GM12892 (cell line): Measurements from ENCODE around the gene NRL.

ENCODE experiments used
- DNase-seq: peaks from one replicate; pipeline ENCODE4 v3.0.0; 2011; ENCODE audit not compliant: insufficient read length
- FAIRE-seq: peaks from 2 replicates; lab custom pipeline; 2011; peaks lifted over from hg19 to GRCh38; lab: Jason Lieb, UNC
- POLR2A ChIP-seq: IDR thresholded peaks from 2 replicates; pipeline ENCODE4 v1.6.1; 2011; ENCODE audit warnings: low read depth, low read length, control low read depth
- POLR2AphosphoS5 ChIP-seq: IDR thresholded peaks from 2 replicates; pipeline ENCODE4 v1.6.1; 2011; ENCODE audit warnings: low read depth, low read length, control low read depth
- TAF1 ChIP-seq: IDR thresholded peaks from 2 replicates; pipeline ENCODE4 v1.6.1; 2011; ENCODE audit warnings: low read depth, mild to moderate bottlenecking, control low read depth, low read length, borderline replicate concordance

NRL gene

GRCh38 chr14:24141097-24141880, 26.5 kb upstream of the NRL start, which contains the start of gene EMC9:
EMC9 (minus strand) TSS chr14:24141591; CDS start chr14:24141304, 287 bp downstream.
- FAIRE-seq (peak; percentile 95), DNase-seq (peak; percentile 96)
- TF ChIP-seq POLR2A (peak; percentile 90), TAF1 (peak; percentile 82; the same call in 1 of the 2 replicates), POLR2AphosphoS5 (peak; percentile 86)

DNA sequence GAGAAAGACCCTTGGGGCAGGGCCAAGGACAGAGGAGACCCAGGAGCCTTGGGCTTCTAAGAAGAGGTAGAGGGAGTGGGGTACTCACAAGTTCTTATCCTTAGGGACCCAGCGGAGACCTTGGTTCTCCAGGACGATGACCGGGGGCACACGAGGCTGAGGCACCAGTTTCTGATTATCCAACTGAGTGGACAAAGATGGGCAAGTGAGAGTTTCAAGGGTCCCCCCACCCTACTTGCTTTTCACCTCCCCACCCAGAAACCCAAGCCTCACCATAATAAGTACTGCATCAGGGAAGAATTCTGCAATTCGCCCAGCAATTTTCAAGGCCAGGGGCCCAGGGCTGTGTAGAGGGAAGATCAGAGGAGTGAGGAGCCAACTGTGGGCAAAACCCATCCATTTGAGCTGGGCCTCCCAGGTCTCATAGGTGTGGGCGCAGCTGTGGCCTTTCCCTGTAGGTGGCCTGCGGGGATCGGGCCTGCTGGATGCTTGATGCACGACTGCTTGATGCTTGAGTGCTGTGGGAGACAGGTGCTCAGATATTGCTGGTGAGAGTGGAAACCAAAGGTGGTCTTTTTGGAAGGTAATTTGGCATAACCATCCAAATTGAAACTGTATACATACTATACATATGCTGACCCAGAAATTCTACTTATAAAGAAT, 24.7 kb upstream of the NRL start:
- FAIRE-seq (no peak), DNase-seq (no peak)

DNA sequence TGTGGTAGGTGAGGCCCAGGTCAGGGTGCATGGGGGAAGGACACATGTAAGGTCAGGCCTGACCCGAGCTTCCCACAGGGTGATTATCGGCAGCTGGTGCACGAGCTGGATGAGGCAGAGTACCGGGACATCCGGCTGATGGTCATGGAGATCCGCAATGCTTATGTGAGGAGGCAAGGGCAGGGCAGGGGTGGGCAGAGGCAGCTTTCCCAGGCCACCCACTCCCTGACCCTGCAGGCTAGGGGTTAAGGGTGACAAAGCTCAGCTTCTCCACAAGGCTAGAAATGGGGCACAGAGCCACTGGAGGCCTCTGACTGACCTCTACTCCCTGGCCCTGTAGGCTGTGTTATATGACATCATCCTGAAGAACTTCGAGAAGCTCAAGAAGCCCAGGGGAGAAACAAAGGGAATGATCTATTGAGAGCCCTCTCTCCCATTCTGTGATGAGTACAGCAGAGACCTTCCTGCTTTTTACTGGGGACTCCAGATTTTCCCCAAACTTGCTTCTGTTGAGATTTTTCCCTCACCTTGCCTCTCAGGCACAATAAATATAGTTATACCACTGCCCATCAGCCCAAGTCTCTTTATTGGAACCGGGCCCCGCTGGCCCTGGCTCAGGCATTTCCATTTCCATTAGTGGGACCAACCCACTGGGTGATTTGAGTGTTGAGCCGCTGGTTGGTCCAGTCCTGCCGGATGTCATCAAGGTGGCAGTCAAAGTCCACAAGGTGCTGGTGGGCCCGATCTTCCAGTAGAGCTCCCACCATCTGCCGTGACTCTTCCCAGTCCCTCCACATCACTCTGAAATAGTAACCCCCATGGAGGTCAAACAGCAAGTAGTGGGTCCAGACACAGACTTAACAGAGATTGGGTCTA, 23.9 kb upstream of the NRL start:
- FAIRE-seq (no peak), DNase-seq (no peak)
- TF ChIP-seq TAF1: no peak
- TF ChIP-seq POLR2AphosphoS5: no peak
- TF ChIP-seq POLR2A: no peak

More for the DNA sequence above, 24.7 kb upstream of the NRL start:
- TF ChIP-seq TAF1 (no peak), POLR2AphosphoS5 (peak; percentile 51; the same call in 1 of the 2 replicates), POLR2A (peak; percentile 32; the same call in 1 of the 2 replicates)

DNA sequence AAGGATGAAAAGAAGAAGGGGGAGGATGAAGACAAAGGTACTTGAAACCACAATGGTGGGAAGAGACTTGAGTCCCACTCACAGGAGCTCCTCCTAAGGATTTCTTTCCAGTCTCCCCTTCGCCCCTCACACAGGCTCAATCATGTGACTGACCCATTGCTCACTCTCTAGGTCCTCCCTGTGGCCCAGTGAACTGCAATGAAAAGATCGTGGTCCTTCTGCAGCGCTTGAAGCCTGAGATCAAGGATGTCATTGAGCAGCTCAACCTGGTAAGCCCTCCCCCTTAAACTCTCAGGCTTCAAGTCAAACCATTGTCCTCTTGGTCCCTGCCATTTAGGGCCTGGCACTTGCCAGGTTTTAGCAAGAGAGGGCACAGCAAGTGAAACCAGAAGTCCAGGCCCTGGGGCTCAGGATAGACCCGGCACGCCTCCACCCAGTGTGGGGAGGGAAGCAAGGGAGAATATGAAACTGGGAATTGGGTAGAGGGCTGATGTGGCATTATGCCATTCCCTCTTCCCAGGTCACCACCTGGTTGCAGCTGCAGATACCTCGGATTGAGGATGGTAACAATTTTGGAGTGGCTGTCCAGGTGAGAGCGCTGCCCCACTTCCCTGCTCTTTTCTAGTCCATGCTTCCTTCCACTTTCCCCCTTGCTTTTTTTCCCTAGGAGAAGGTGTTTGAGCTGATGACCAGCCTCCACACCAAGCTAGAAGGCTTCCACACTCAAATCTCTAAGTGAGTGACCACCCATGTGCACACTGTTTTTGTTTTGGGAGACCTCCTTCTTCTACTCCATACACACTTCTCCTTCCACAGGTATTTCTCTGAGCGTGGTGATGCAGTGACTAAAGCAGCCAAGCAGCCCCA, 23.0 kb upstream of the NRL start:
- TF ChIP-seq TAF1 (no peak), POLR2AphosphoS5 (peak; percentile 49; the same call in 1 of the 2 replicates)
- no peak for DNase-seq
- FAIRE-seq: no peak

- TF ChIP-seq POLR2A (no peak), TAF1 (no peak), POLR2AphosphoS5 (no peak; the same call in 1 of the 2 replicates)
- FAIRE-seq (no peak), DNase-seq (no peak)
These were observed 22.2 kb upstream of the NRL start for GRCh38 chr14:24136684-24137528.

- FAIRE-seq (peak; percentile 97), DNase-seq (peak; percentile 94)
- TF ChIP-seq POLR2AphosphoS5 (peak; percentile 68), POLR2A (peak; percentile 78), TAF1 (no peak)
These were observed 21.3 kb upstream of the NRL start, which contains the start of gene PSME1 for GRCh38 chr14:24135834-24136683. PSME1 (plus strand) TSS chr14:24136194; CDS start chr14:24136263, 69 bp downstream.

- FAIRE-seq (no peak), DNase-seq (no peak)
- TF ChIP-seq TAF1 (no peak), POLR2A (no peak), POLR2AphosphoS5 (no peak)
These were observed 20.8 kb upstream of the NRL start for GRCh38 chr14:24135584-24135833.

GRCh38 chr14:24133735-24134134, 19.0 kb upstream of the NRL start:
- DNase-seq: no peak
- FAIRE-seq: no peak
- TF ChIP-seq TAF1: no peak
- TF ChIP-seq POLR2A: no peak
- TF ChIP-seq POLR2AphosphoS5: no peak

DNA sequence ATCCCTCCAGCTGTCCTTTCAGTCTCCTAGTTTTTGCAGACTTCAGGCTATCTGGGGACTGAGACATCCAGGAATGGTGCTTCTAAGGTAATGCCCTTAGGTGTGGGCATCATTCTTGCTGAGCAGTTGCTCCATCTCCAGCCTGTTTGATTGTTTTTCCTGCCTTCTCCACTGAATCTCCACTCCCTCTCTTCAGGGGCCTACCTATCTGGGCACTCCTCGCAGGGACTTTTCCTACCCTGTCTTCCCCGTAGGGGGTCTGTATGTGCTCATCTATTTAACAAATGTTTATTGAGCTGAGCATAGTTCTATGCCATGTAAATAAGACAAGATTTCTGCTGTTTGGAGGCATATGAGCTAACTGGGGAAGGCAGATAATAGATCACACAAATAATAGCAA, 18.2 kb upstream of the NRL start:
- TF ChIP-seq TAF1 (no peak), POLR2A (no peak), POLR2AphosphoS5 (no peak)
- DNase-seq (no peak), FAIRE-seq (no peak)
